CD4-positive, alpha-beta memory T cell (primary cell): Measurements from ENCODE around the gene TNFSF11. TPM values are rescaled to one million over a fixed set of nuclear protein-coding genes. Genes with fewer than 3 reads are reported as not detected.

Experiments
- CTCF ChIA-PET: fragments of 350-600 bp; sonication (Branson Sonifier 250); formaldehyde crosslinking; loops from one replicate; lab custom pipeline; 2021; ENCODE audit warnings: inconsistent platforms; ENCODE audit not compliant: partially characterized antibody; lab: Charles Lee
- POLR2A ChIA-PET: fragments of 350-600 bp; sonication (Branson Sonifier 250); formaldehyde crosslinking; loops from one replicate; lab custom pipeline; 2021; ENCODE audit not compliant: partially characterized antibody; lab: Charles Lee
- DNase-seq, 5 donors: peaks; one replicate each; pipeline versions ENCODE4 v3.0.0 to v3.0.0-alpha.2; 2020 to 2022; ENCODE audit warnings: mixed read lengths in 1 of 5
- H3K27ac ChIP-seq: one replicate; pipeline ENCODE4 v1.7.0; 2013; ENCODE audit warnings: low read depth, low read length
- H3K27me3 ChIP-seq: 2 replicates; pipeline ENCODE4 v1.7.0; 2013; ENCODE audit warnings: mild to moderate bottlenecking, low read length, moderate library complexity; ENCODE audit not compliant: insufficient read depth
- H3K36me3 ChIP-seq: 2 replicates; pipeline ENCODE4 v1.7.0; 2013; ENCODE audit warnings: mild to moderate bottlenecking, low read length, moderate library complexity; ENCODE audit not compliant: insufficient read depth
- H3K4me1 ChIP-seq: 2 replicates; pipeline ENCODE4 v1.7.0; 2013; ENCODE audit warnings: mild to moderate bottlenecking, low read length, moderate library complexity; ENCODE audit not compliant: insufficient read depth
- H3K4me3 ChIP-seq, 2 donors: one replicate each; pipeline ENCODE4 v1.7.0; 2013; ENCODE audit warnings: low read length in 2 of 2, mild to moderate bottlenecking in 1 of 2
- H3K9me3 ChIP-seq, 2 donors: one replicate each; pipeline ENCODE4 v1.7.0; 2013; ENCODE audit warnings: low read length in 2 of 2, control low read depth in 1 of 2; ENCODE audit not compliant: control insufficient read depth in 1 of 2
- H3K27ac Mint-ChIP-seq, 7 donors: one replicate each; pipeline ENCODE4 v1.8.0; 2020 to 2021; ENCODE audit warnings: mixed read lengths in 7 of 7, mild to moderate bottlenecking in 6 of 7, inconsistent platforms in 3 of 7, moderate library complexity in 3 of 7
- H3K27me3 Mint-ChIP-seq, 2 donors: one replicate each; pipeline ENCODE4 v1.8.0; 2020 to 2021; ENCODE audit warnings: mixed read lengths in 2 of 2
- H3K36me3 Mint-ChIP-seq, 2 donors: one replicate each; pipeline ENCODE4 v1.8.0; 2020 to 2021; ENCODE audit warnings: mixed read lengths in 2 of 2, inconsistent platforms in 1 of 2, mild to moderate bottlenecking in 1 of 2
- H3K4me1 Mint-ChIP-seq, 4 donors: one replicate each; pipeline ENCODE4 v1.8.0; 2020 to 2021; ENCODE audit warnings: mixed read lengths in 4 of 4, mild to moderate bottlenecking in 1 of 4
- H3K4me3 Mint-ChIP-seq, 8 donors: one replicate each; pipeline ENCODE4 v1.8.0; 2020 to 2021; ENCODE audit warnings: mixed read lengths in 8 of 8, mild to moderate bottlenecking in 7 of 8, moderate library complexity in 6 of 8, inconsistent platforms in 3 of 8
- H3K9me3 Mint-ChIP-seq, 8 donors: one replicate each; pipeline ENCODE4 v1.8.0; 2020 to 2021; ENCODE audit warnings: mixed read lengths in 8 of 8, mild to moderate bottlenecking in 5 of 8, inconsistent platforms in 3 of 8, moderate library complexity in 1 of 8
- intact Hi-C: fragments of 100-400 bp; cut with micrococcal nuclease; formaldehyde crosslinking; loops from one replicate; pipeline ENCODE4 v1.15.1; 2023
- polyA plus RNA-seq, 2 donors: library from polyadenylated mRNA; unstranded; fragments of 300-500 nt; fragmentation: Illumina TruSeq; gene quantifications; one replicate each; pipeline ENCODE4 v1.2.3, GENCODE V29; 2021
- total RNA-seq, 2 experiments: library from RNA; stranded (reverse); gene quantifications; one replicate each; pipeline ENCODE4 v1.2.3, GENCODE V29; 2021

The TNFSF11 gene
- total and polyA plus RNA-seq, 4 experiments from 2014 or later: 0.18 to 0.38 (median 0.33) TPM

- Mint-ChIP-seq H3K27me3 (peaks cover 0 to 2% of the 10 kb centered on the region in 2 donors), H3K27ac (no peak overlapping the region), H3K9me3 (no peaks in the 10 kb centered on the region), H3K4me1 (peaks cover 0 to 1% (median 0%) of the 10 kb centered on the region in 4 donors), H3K4me3 (no peak overlapping the region), H3K36me3 (no peaks in the 10 kb centered on the region)
- DNase-seq: no peak
- ChIA-PET CTCF (interaction anchor here (2.2 kb wide), 1 partner anchor 16 kb away, joined by 11 read pairs; no protein-coding TSS in a partner anchor), POLR2A (no interaction called here)
- Histone ChIP-seq H3K27me3 (no peaks in the 10 kb centered on the region), H3K36me3 (no peaks in the 10 kb centered on the region), H3K27ac (no peak overlapping the region), H3K4me3 (no peak overlapping the region), H3K9me3 (no peaks in the 10 kb centered on the region), H3K4me1 (no peaks in the 10 kb centered on the region)
- intact Hi-C loops: no loop called here
These were observed 37.3 kb downstream of the TNFSF11 start for GRCh38 chr13:42611086-42611779.

- Mint-ChIP-seq H3K4me3 (no peak overlapping the region), H3K36me3 (no peaks in the 10 kb centered on the region), H3K9me3 (no peaks in the 10 kb centered on the region), H3K4me1 (peaks cover 0 to 1% (median 0%) of the 10 kb centered on the region in 4 donors), H3K27me3 (peaks cover 1 to 2% of the 10 kb centered on the region in 2 donors), H3K27ac (no peak overlapping the region)
- H3K4me1 ChIP-seq: no peaks in the 10 kb centered on the region
- H3K27ac ChIP-seq: no peak overlapping the region
- no peaks in the 10 kb centered on the region for H3K9me3 ChIP-seq
- intact Hi-C loops: no loop called here
- no peaks in the 10 kb centered on the region for H3K36me3 ChIP-seq
- peaks cover 3% of the 10 kb centered on the region for H3K27me3 ChIP-seq
- no peak overlapping the region for H3K4me3 ChIP-seq
- DNase-seq: no peak
- ChIA-PET CTCF (interaction anchor here (2.2 kb wide), 1 partner anchor 17 kb away, joined by 11 read pairs; no protein-coding TSS in a partner anchor), POLR2A (no interaction called here)
These were observed 38.2 kb downstream of the TNFSF11 start for GRCh38 chr13:42612021-42612765.

- H3K27ac ChIP-seq: no peak overlapping the region
- intact Hi-C loops: no loop called here
- H3K36me3 ChIP-seq: no peaks in the 10 kb centered on the region
- no peaks in the 10 kb centered on the region for H3K9me3 Mint-ChIP-seq
- no peaks in the 10 kb centered on the region for H3K36me3 Mint-ChIP-seq
- H3K4me3 ChIP-seq: no peak overlapping the region
- H3K9me3 ChIP-seq: no peaks in the 10 kb centered on the region
- H3K27me3 Mint-ChIP-seq: peaks cover 1 to 6% of the 10 kb centered on the region in 2 donors
- DNase-seq: no peak
- no peaks in the 10 kb centered on the region for H3K4me1 ChIP-seq
- ChIA-PET CTCF (interaction anchor here (1.0 to 1.2 kb wide), 2 partner anchors 11 to 13 kb away, joined by 3 read pairs; no protein-coding TSS in a partner anchor), POLR2A (no interaction called here)
- peaks cover 3% of the 10 kb centered on the region for H3K27me3 ChIP-seq
- H3K27ac Mint-ChIP-seq: no peak overlapping the region
- no peak overlapping the region for H3K4me3 Mint-ChIP-seq
- H3K4me1 Mint-ChIP-seq: peaks cover 0 to 1% (median 0%) of the 10 kb centered on the region in 4 donors
These were observed 40.6 kb downstream of the TNFSF11 start for GRCh38 chr13:42614436-42615035.

- no peaks in the 10 kb centered on the region for H3K9me3 ChIP-seq
- Mint-ChIP-seq H3K27ac (no peak overlapping the region), H3K36me3 (no peaks in the 10 kb centered on the region), H3K4me1 (peaks cover 0 to 2% (median under 1%) of the 10 kb centered on the region in 4 donors), H3K4me3 (no peak overlapping the region), H3K9me3 (no peaks in the 10 kb centered on the region), H3K27me3 (peaks cover 4 to 7% of the 10 kb centered on the region in 2 donors)
- no peaks in the 10 kb centered on the region for H3K36me3 ChIP-seq
- no peaks in the 10 kb centered on the region for H3K4me1 ChIP-seq
- CTCF ChIA-PET: interaction anchor here (0.7 to 1.0 kb wide), 2 partner anchors 10 to 281 kb away, joined by 3 read pairs; no protein-coding TSS in a partner anchor
- no peak overlapping the region for H3K4me3 ChIP-seq
- intact Hi-C loops: no loop called here
- peaks cover 3% of the 10 kb centered on the region for H3K27me3 ChIP-seq
- H3K27ac ChIP-seq: no peak overlapping the region
- DNase-seq: no peak
- POLR2A ChIA-PET: no interaction called here
These were observed 41.7 kb downstream of the TNFSF11 start for GRCh38 chr13:42615691-42616090.

- Mint-ChIP-seq H3K36me3 (no peaks in the 10 kb centered on the region), H3K27ac (no peak overlapping the region), H3K27me3 (peaks cover 4 to 7% of the 10 kb centered on the region in 2 donors), H3K4me3 (no peak overlapping the region), H3K4me1 (peaks cover 0 to 2% (median under 1%) of the 10 kb centered on the region in 4 donors), H3K9me3 (no peaks in the 10 kb centered on the region)
- no peaks in the 10 kb centered on the region for H3K36me3 ChIP-seq
- CTCF ChIA-PET: no interaction called here
- H3K4me1 ChIP-seq: no peaks in the 10 kb centered on the region
- no peak overlapping the region for H3K27ac ChIP-seq
- H3K27me3 ChIP-seq: peaks cover 3% of the 10 kb centered on the region
- no peak overlapping the region for H3K4me3 ChIP-seq
- no peak for DNase-seq
- POLR2A ChIA-PET: no interaction called here
- no peaks in the 10 kb centered on the region for H3K9me3 ChIP-seq
- intact Hi-C loops: no loop called here
These were observed 43.3 kb downstream of the TNFSF11 start for GRCh38 chr13:42617221-42617620.

GRCh38 chr13:42623916-42624315 is 50.0 kb downstream of the TNFSF11 start:
- DNase-seq: no peak
- no peak overlapping the region for H3K27ac ChIP-seq
- Mint-ChIP-seq H3K36me3 (no peaks in the 10 kb centered on the region), H3K27ac (no peak overlapping the region), H3K4me1 (peaks cover 0 to 2% (median 0%) of the 10 kb centered on the region in 4 donors), H3K9me3 (no peaks in the 10 kb centered on the region), H3K27me3 (peaks cover 3 to 9% of the 10 kb centered on the region in 2 donors), H3K4me3 (no peak overlapping the region)
- H3K4me1 ChIP-seq: no peaks in the 10 kb centered on the region
- no peak overlapping the region for H3K4me3 ChIP-seq
- H3K9me3 ChIP-seq: no peaks in the 10 kb centered on the region
- intact Hi-C loops: no loop called here
- no peaks in the 10 kb centered on the region for H3K27me3 ChIP-seq
- CTCF ChIA-PET: no interaction called here
- no peaks in the 10 kb centered on the region for H3K36me3 ChIP-seq
- POLR2A ChIA-PET: no interaction called here

GRCh38 chr13:42625611-42626010 is 51.7 kb downstream of the TNFSF11 start:
- H3K9me3 Mint-ChIP-seq: no peaks in the 10 kb centered on the region
- POLR2A ChIA-PET: no interaction called here
- no peak overlapping the region for H3K4me3 ChIP-seq
- H3K27ac Mint-ChIP-seq: no peak overlapping the region
- H3K27me3 Mint-ChIP-seq: peaks cover 1 to 3% of the 10 kb centered on the region in 2 donors
- H3K36me3 Mint-ChIP-seq: no peaks in the 10 kb centered on the region
- no peak overlapping the region for H3K27ac ChIP-seq
- no peak overlapping the region for H3K4me3 Mint-ChIP-seq
- H3K9me3 ChIP-seq: no peaks in the 10 kb centered on the region
- intact Hi-C loops: no loop called here
- CTCF ChIA-PET: interaction anchor here (1.6 kb wide), 1 partner anchor 10 kb away, joined by 3 read pairs; no protein-coding TSS in a partner anchor
- H3K27me3 ChIP-seq: no peaks in the 10 kb centered on the region
- H3K36me3 ChIP-seq: no peaks in the 10 kb centered on the region
- H3K4me1 Mint-ChIP-seq: no peaks in the 10 kb centered on the region
- H3K4me1 ChIP-seq: no peaks in the 10 kb centered on the region
- DNase-seq: no peak
